GM10266 (cell line): ENCODE data around the gene METTL25.

Experiments used
- DNase-seq: peaks from one replicate; pipeline ENCODE4 v3.0.0; 2012; ENCODE audit errors: extremely low spot score
- CTCF ChIP-seq: IDR thresholded peaks from 2 replicates; pipeline ENCODE4 v1.5.1; 2012; ENCODE audit warnings: mild to moderate bottlenecking, low read depth; ENCODE audit not compliant: control insufficient read depth, insufficient read depth; ENCODE audit errors: missing control alignments

The METTL25 gene

GRCh38 chr12:82415402-82415801 is 57.1 kb downstream of the METTL25 start:
- no peak for TF ChIP-seq CTCF
- DNase-seq = no peak

GRCh38 chr12:82425241-82425640 is 66.9 kb downstream of the METTL25 start:
- no peak for TF ChIP-seq CTCF
- no peak for DNase-seq

DNA sequence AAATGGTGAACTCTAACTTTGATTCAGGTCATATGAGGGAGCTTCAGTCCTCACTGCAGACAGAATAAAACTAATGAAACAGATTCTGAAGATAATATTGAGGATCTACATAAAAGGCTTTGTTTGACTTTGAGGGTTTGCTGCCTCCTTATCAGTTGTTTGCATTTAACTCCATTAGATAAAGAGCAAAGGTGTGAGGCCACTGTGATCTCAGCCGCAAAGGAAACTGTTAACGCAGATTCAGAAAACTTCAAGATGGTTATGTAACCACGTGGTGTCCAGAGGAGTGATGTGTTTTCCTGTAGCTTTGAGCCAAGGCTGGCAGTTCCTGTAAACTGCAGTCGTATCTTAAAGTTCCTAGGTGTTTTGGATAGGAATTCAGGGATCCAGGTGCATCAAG is 67.8 kb downstream of the METTL25 start:
- no peak for DNase-seq
- no peak for TF ChIP-seq CTCF

- no peak for DNase-seq
- TF ChIP-seq CTCF = no peak
These were observed 68.3 kb downstream of the METTL25 start for GRCh38 chr12:82426586-82426985.

- no peak for TF ChIP-seq CTCF
- DNase-seq = no peak
These were observed 72.3 kb downstream of the METTL25 start for GRCh38 chr12:82430541-82431145.

- no peak for TF ChIP-seq CTCF
- no peak for DNase-seq
These were observed 76.1 kb downstream of the METTL25 start for GRCh38 chr12:82434392-82434911.

GRCh38 chr12:82436354-82436753 is 78.0 kb downstream of the METTL25 start:
- TF ChIP-seq CTCF = no peak

More at GRCh38 chr12:82436354-82436753, 78.0 kb downstream of the METTL25 start:
- DNase-seq = no peak
